ENCODE data around the gene MEF2C. TPM values are rescaled to one million over a fixed set of nuclear protein-coding genes. Genes with fewer than 3 reads are reported as not detected.

MEF2C gene
- polyA plus RNA-seq, 3 donors = 32.0 to 89.3 (median 88.3) TPM

GRCh38 chr5:88805151-88805784 is 77.7 kb downstream of the MEF2C start:
- Histone ChIP-seq H2AFZ (ENCODE audit: insufficient read depth, low read depth, low read length, poor library complexity, severe bottlenecking) (no peak overlapping the region), H4K20me1 (ENCODE audit: insufficient read depth, low read length) (peaks cover 49% of the 10 kb centered on the region), H3K4me3 (replicated peaks in 1 of 3; ENCODE audit: low read depth in 2 of 3, low read length in 3 of 3) (no peak overlapping the region), H3K27ac (ENCODE audit: low read depth in 1 of 2, low read length in 2 of 2) (peak overlapping the region in 1 of 2 donors; percentile 0), H3K4me1 (ENCODE audit: control insufficient read depth in 1 of 2, insufficient read depth in 2 of 2, low read length in 2 of 2) (no peaks in the 10 kb centered on the region), H3K9ac (ENCODE audit: insufficient read depth, low read length, poor library complexity, severe bottlenecking) (no peak overlapping the region), H3K27me3 (ENCODE audit: control insufficient read depth in 2 of 2, insufficient read depth in 2 of 2, low read length in 2 of 2) (no peaks in the 10 kb centered on the region), H3K4me2 (replicated peaks; ENCODE audit: extremely low read depth, low read length, poor library complexity, severe bottlenecking) (no peak overlapping the region), H3K79me2 (ENCODE audit: insufficient read depth, low read length) (no peaks in the 10 kb centered on the region), H3K9me3 (replicated peaks in 1 of 2; ENCODE audit: control insufficient read depth in 1 of 2, insufficient read depth in 1 of 2, low read length in 2 of 2) (no peaks in the 10 kb centered on the region), H3K36me3 (replicated peaks in 1 of 2; ENCODE audit: control insufficient read depth in 1 of 2, insufficient read depth in 2 of 2, low read length in 2 of 2) (peaks cover 46 to 47% of the 10 kb centered on the region in 2 donors)
- TF ChIP-seq CTCF (IDR thresholded peaks at IDR 0.05) = no peak
- peaks cover 0 to 4% (median 3%) of the 10 kb centered on the region in 7 donors for H3K9me3 Mint-ChIP-seq
- no peak for DNase-seq
- peak overlapping the region in 6 of 7 donors; percentile 24 to 88 (median 59) for H3K27ac Mint-ChIP-seq
- WGBS (ENCODE audit: insufficient coverage) = 38% methylated on average over 2 of the region's 3 CpGs
- intact Hi-C loops (cut with micrococcal nuclease) = no loop called here
- H3K27me3 Mint-ChIP-seq (ENCODE audit: low read depth in 3 of 3) = peaks cover 0 to 2% (median 0%) of the 10 kb centered on the region in 3 donors
- no peak overlapping the region for H3K4me3 Mint-ChIP-seq
- peaks cover 7% of the 10 kb centered on the region for H3K4me1 Mint-ChIP-seq
- peaks cover 51 to 56% of the 10 kb centered on the region in 2 donors for H3K36me3 Mint-ChIP-seq

GRCh38 chr5:88804444-88804843 is 78.5 kb downstream of the MEF2C start:
- no peak overlapping the region for H3K9ac ChIP-seq (ENCODE audit: insufficient read depth, low read length, poor library complexity, severe bottlenecking)
- Mint-ChIP-seq H3K27ac (peak overlapping the region in 2 of 7 donors; percentile 7 to 27), H3K4me3 (no peak overlapping the region), H3K9me3 (peaks cover 0 to 4% (median 3%) of the 10 kb centered on the region in 7 donors), H3K36me3 (peaks cover 52 to 60% of the 10 kb centered on the region in 2 donors), H3K27me3 (ENCODE audit: low read depth in 3 of 3) (peaks cover 0 to 2% (median 0%) of the 10 kb centered on the region in 3 donors), H3K4me1 (peaks cover 7% of the 10 kb centered on the region)
- DNase-seq = no peak
- no peak for TF ChIP-seq CTCF (IDR thresholded peaks at IDR 0.05)
- H3K27me3 ChIP-seq (ENCODE audit: control insufficient read depth in 2 of 2, insufficient read depth in 2 of 2, low read length in 2 of 2) = no peaks in the 10 kb centered on the region
- peak overlapping the region in 1 of 2 donors; percentile 0 for H3K27ac ChIP-seq (ENCODE audit: low read depth in 1 of 2, low read length in 2 of 2)
- H3K4me3 ChIP-seq (replicated peaks in 1 of 3; ENCODE audit: low read depth in 2 of 3, low read length in 3 of 3) = no peak overlapping the region
- H3K79me2 ChIP-seq (ENCODE audit: insufficient read depth, low read length) = no peaks in the 10 kb centered on the region
- H2AFZ ChIP-seq (ENCODE audit: insufficient read depth, low read depth, low read length, poor library complexity, severe bottlenecking) = no peak overlapping the region
- no peak overlapping the region for H3K4me2 ChIP-seq (replicated peaks; ENCODE audit: extremely low read depth, low read length, poor library complexity, severe bottlenecking)
- H4K20me1 ChIP-seq (ENCODE audit: insufficient read depth, low read length) = peaks cover 58% of the 10 kb centered on the region
- H3K9me3 ChIP-seq (replicated peaks in 1 of 2; ENCODE audit: control insufficient read depth in 1 of 2, insufficient read depth in 1 of 2, low read length in 2 of 2) = no peaks in the 10 kb centered on the region
- H3K4me1 ChIP-seq (ENCODE audit: control insufficient read depth in 1 of 2, insufficient read depth in 2 of 2, low read length in 2 of 2) = no peaks in the 10 kb centered on the region
- peaks cover 49 to 56% of the 10 kb centered on the region in 2 donors for H3K36me3 ChIP-seq (replicated peaks in 1 of 2; ENCODE audit: control insufficient read depth in 1 of 2, insufficient read depth in 2 of 2, low read length in 2 of 2)
- 97% methylated on average over 7 of the region's 11 CpGs for WGBS (ENCODE audit: insufficient coverage)
- intact Hi-C loops (cut with micrococcal nuclease) = no loop called here

Data from CD14-positive monocyte (primary cell).